ENCODE measurements around the gene ESR2. TPM values are rescaled to one million over a fixed set of nuclear protein-coding genes. Genes with fewer than 3 reads are reported as not detected.

Gene ESR2
- total and polyA plus RNA-seq, 4 donors = 0.01 to 0.28 (median 0.09) TPM

- 78% methylated on average over 15 of the region's 15 CpGs for whole genome bisulfite sequencing
- H3K9ac ChIP-seq (ENCODE audit: low read depth in 1 of 2, low read length in 2 of 2) = no peak overlapping the region
- no peak overlapping the region for H3K27ac ChIP-seq (ENCODE audit: low read depth in 1 of 2, low read length in 2 of 2)
- no peaks in the 10 kb centered on the region for H3K36me3 ChIP-seq (ENCODE audit: control insufficient read depth in 4 of 4, insufficient read depth in 3 of 4, low read depth in 1 of 4, low read length in 3 of 4)
- DNase-seq (ENCODE audit: low spot score) = no peak
- no peaks in the 10 kb centered on the region for H3K27me3 ChIP-seq (ENCODE audit: control insufficient read depth in 4 of 4, insufficient read depth in 4 of 4, low read length in 3 of 4)
- TF ChIP-seq ATF3 (IDR thresholded peaks at IDR 0.05) = no peak
- no peak for TF ChIP-seq YY1 (IDR thresholded peaks at IDR 0.05)
- no peak for TF ChIP-seq REST (IDR thresholded peaks at IDR 0.05)
- no peak for TF ChIP-seq ZBTB33 (IDR thresholded peaks at IDR 0.05)
- no peak for TF ChIP-seq NR2F2 (IDR thresholded peaks at IDR 0.05)
- no peak for TF ChIP-seq JUND (IDR thresholded peaks at IDR 0.05)
- no peak for TF ChIP-seq EGR1 (IDR thresholded peaks at IDR 0.05; ENCODE audit: low read depth in 2 of 2)
- TF ChIP-seq HNF4A (conservative IDR thresholded peaks at IDR 0.05) = no peak
- no peak for TF ChIP-seq RAD21 (IDR thresholded peaks at IDR 0.05)
- no peaks in the 10 kb centered on the region for H3K9me3 ChIP-seq (ENCODE audit: control insufficient read depth in 4 of 4, low read length in 3 of 4)
- H3K4me3 ChIP-seq (ENCODE audit: low read depth in 1 of 3, low read length in 3 of 3) = no peak overlapping the region
- no peaks in the 10 kb centered on the region for H3K4me1 ChIP-seq (ENCODE audit: control insufficient read depth in 4 of 4, insufficient read depth in 4 of 4, low read length in 3 of 4)
Measured at GRCh38 chr14:64279704-64280668, 14.2 kb downstream of the ESR2 start.

- Histone ChIP-seq H3K27ac (ENCODE audit: low read depth in 1 of 2, low read length in 2 of 2) (no peak overlapping the region), H3K36me3 (ENCODE audit: control insufficient read depth in 4 of 4, insufficient read depth in 3 of 4, low read depth in 1 of 4, low read length in 3 of 4) (no peaks in the 10 kb centered on the region), H3K9me3 (ENCODE audit: control insufficient read depth in 4 of 4, low read length in 3 of 4) (no peaks in the 10 kb centered on the region), H3K4me3 (ENCODE audit: low read depth in 1 of 3, low read length in 3 of 3) (no peak overlapping the region), H3K4me1 (ENCODE audit: control insufficient read depth in 4 of 4, insufficient read depth in 4 of 4, low read length in 3 of 4) (no peaks in the 10 kb centered on the region), H3K27me3 (ENCODE audit: control insufficient read depth in 4 of 4, insufficient read depth in 4 of 4, low read length in 3 of 4) (no peaks in the 10 kb centered on the region), H3K9ac (ENCODE audit: low read depth in 1 of 2, low read length in 2 of 2) (no peak overlapping the region)
- WGBS = 65% methylated on average over 2 of the region's 2 CpGs
- DNase-seq (ENCODE audit: low spot score) = no peak
- no peak for TF ChIP-seq YY1 (IDR thresholded peaks at IDR 0.05)
- TF ChIP-seq REST (IDR thresholded peaks at IDR 0.05) = no peak
- TF ChIP-seq NR2F2 (IDR thresholded peaks at IDR 0.05) = no peak
- no peak for TF ChIP-seq RAD21 (IDR thresholded peaks at IDR 0.05)
- no peak for TF ChIP-seq EGR1 (IDR thresholded peaks at IDR 0.05; ENCODE audit: low read depth in 2 of 2)
- TF ChIP-seq HNF4G (IDR thresholded peaks at IDR 0.05) = no peak
- no peak for TF ChIP-seq CTCF (IDR thresholded peaks at IDR 0.05; ENCODE audit: low read depth, low read length, missing input control)
- no peak for TF ChIP-seq FOXA1 (IDR thresholded peaks at IDR 0.05)
- TF ChIP-seq RXRA (IDR thresholded peaks at IDR 0.05) = no peak
- no peak for TF ChIP-seq GABPA (IDR thresholded peaks at IDR 0.05 in 1 of 2, conservative IDR thresholded peaks at IDR 0.05 in 1 of 2)
- no peak for TF ChIP-seq ZBTB33 (IDR thresholded peaks at IDR 0.05)
- no peak for TF ChIP-seq MAX (IDR thresholded peaks at IDR 0.05)
- no peak for TF ChIP-seq HNF4A (conservative IDR thresholded peaks at IDR 0.05)
- TF ChIP-seq ATF3 (IDR thresholded peaks at IDR 0.05) = no peak
Measured at GRCh38 chr14:64278458-64278857, 15.7 kb downstream of the ESR2 start.

Measured in liver (tissue), 9 donors.